OCI-LY3 (cell line): ENCODE data around the gene PEDS1.

Source experiments
- H2AFZ ChIP-seq: fragments of 200-600, 300-600 bp; shearing (Covaris generic); 2 replicates; pipeline ENCODE4 v1.6.0; 2014; ENCODE audit warnings: antibody characterized with exemption, low read depth, low read length
- H3K27ac ChIP-seq: fragments of 200-600, 300-600 bp; sonication (generic); 2 replicates; pipeline ENCODE4 v1.5.1; 2014; ENCODE audit warnings: mild to moderate bottlenecking, low read length, moderate library complexity, mixed read lengths
- H3K27me3 ChIP-seq: fragments of 200-600, 300-600 bp; sonication (generic); 2 replicates; pipeline ENCODE4 v1.6.1; 2014; ENCODE audit warnings: low read depth, low read length, mixed read lengths
- H3K36me3 ChIP-seq: fragments of 200-600, 300-600 bp; sonication (generic); replicated peaks from 2 replicates; pipeline ENCODE3; 2014; ENCODE audit warnings: low read depth, low read length, mixed read lengths
- H3K4me1 ChIP-seq: fragments of 300-600, 200-600 bp; sonication (generic); 2 replicates; pipeline ENCODE4 v1.6.1; 2014; ENCODE audit warnings: low read length, mixed read lengths
- H3K4me2 ChIP-seq: fragments of 200-600, 300-600 bp; sonication (generic); 2 replicates; pipeline ENCODE4 v1.6.1; 2014; ENCODE audit warnings: low read length, mixed read lengths
- H3K4me3 ChIP-seq: fragments of 300-600, 200-600 bp; sonication (generic); 2 replicates; pipeline ENCODE4 v1.5.1; 2014; ENCODE audit warnings: antibody characterized with exemption, mild to moderate bottlenecking, low read length, moderate library complexity
- H3K79me2 ChIP-seq: fragments of 300-600, 200-600 bp; shearing (Covaris generic); 2 replicates; pipeline ENCODE4 v1.6.1; 2014; ENCODE audit warnings: mild to moderate bottlenecking, low read length, mixed read lengths
- H3K9ac ChIP-seq: fragments of 300-600, 200-600 bp; shearing (Covaris generic); 2 replicates; pipeline ENCODE4 v1.6.0; 2014; ENCODE audit warnings: mild to moderate bottlenecking, low read length, moderate library complexity
- H3K9me3 ChIP-seq: fragments of 200-600, 300-600 bp; shearing (Covaris generic); 2 replicates; pipeline ENCODE4 v1.6.1; 2014; ENCODE audit warnings: low read length, mixed read lengths; ENCODE audit not compliant: insufficient read depth
- H4K20me1 ChIP-seq: fragments of 200-600, 300-600 bp; sonication (generic); 2 replicates; pipeline ENCODE4 v1.6.1; 2016; ENCODE audit warnings: low read length, mixed read lengths; ENCODE audit not compliant: insufficient read depth
- CTCF ChIP-seq: fragments of 200-600, 300-600 bp; sonication (generic); IDR thresholded peaks from 2 replicates; pipeline ENCODE4 v1.5.1; 2014; ENCODE audit warnings: antibody characterized with exemption, low read length, low read depth
- EZH2phosphoT487 ChIP-seq: fragments of 200-600 bp; shearing (Covaris generic); IDR thresholded peaks from 2 replicates; pipeline ENCODE4 v1.6.1; 2018; ENCODE audit warnings: antibody characterized with exemption, mixed run types, low read depth

The PEDS1 gene

DNA sequence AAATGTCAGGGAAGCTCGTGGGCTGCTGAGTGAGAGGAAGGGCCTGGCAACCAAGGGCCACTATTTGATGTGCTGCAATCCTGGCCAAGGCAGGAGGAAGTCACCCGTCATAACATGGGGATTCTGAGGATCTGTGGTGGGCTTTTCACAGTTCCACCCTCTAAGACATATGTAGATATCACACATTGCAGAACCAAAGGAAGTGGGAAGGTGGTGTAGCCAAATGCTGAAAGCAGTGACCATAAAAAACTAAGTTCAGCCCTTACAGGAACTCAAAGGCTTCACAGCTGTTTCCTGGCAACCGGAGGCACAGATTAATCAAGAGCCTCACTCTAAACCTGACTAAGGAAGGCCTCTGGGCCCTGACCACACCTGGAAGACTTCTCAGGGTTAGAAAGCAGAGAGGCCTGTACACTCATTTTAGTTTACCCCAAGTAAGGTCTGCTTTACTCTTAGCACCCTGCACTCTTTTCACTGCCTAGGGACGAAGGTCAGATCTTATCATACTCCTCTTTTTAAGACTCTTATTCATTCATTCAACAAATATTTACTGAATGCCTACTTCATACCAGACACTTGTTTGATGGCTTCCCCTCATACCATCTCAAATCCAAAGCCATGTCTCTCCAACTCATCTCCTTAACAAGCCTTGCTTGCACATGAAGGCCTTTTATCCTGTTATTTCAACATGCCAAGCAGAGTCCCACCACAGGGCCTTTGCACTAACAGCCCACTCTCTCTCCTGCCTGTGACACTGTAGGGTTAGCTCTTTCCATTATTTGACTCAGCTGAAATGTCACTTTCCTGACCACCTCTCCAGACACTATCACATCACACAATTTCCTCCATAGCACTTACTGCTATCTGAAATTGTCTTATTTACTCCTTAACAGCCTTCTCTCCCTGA is 43.1 kb downstream of the PEDS1 start:
- Histone ChIP-seq H3K79me2 (peaks cover 92% of the 10 kb centered on the region), H2AFZ (no peak overlapping the region), H4K20me1 (peaks cover 67% of the 10 kb centered on the region), H3K9ac (peak overlapping the region; percentile 95; the same call in 1 of the 2 replicates), H3K9me3 (no peaks in the 10 kb centered on the region), H3K4me3 (peak overlapping the region; percentile 87; the same call in 1 of the 2 replicates), H3K4me2 (peak overlapping the region; percentile 94), H3K27ac (peak overlapping the region; percentile 2), H3K27me3 (no peaks in the 10 kb centered on the region), H3K4me1 (peaks cover 50% of the 10 kb centered on the region), H3K36me3 (peaks cover 38% of the 10 kb centered on the region)
- TF ChIP-seq CTCF = no peak
- no peak for TF ChIP-seq EZH2phosphoT487

DNA sequence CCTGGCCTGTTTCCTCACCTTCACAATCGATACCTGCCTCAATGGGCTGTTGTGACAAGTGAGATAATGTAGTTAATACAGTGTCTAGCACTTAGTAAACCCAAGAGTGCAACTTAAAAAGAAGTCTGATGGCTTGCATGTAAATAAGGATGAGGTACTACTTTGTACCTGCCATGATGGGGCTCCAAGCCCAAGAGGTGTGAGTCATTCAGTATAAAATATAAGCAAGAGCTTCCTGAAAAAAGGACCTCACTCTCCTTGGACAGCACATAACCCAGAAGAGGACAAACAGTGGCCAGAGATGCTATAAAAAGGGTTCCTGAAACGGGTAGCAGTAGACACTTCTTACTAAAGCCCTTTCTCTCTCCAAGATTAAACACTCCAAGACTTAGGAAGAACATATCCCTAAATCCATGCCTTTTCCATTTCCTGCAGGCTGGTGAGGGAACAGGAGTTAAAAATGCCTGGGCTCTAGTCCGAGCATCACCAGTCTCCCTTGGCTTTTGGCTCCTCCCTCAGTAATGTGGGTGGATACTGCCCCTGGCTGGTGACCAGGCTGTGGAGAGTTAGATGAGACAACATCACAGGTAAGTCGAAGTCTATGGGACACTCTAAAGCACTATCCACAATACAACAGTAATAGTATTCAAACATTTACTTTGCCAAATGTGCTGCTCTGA is 44.8 kb downstream of the PEDS1 start:
- Histone ChIP-seq H3K4me2 (no peak overlapping the region), H3K9ac (no peak overlapping the region), H4K20me1 (peaks cover 76% of the 10 kb centered on the region), H3K4me3 (no peak overlapping the region), H2AFZ (no peak overlapping the region), H3K79me2 (peaks cover 100% of the 10 kb centered on the region), H3K9me3 (no peaks in the 10 kb centered on the region), H3K4me1 (peaks cover 37% of the 10 kb centered on the region), H3K27ac (no peak overlapping the region), H3K36me3 (peaks cover 41% of the 10 kb centered on the region), H3K27me3 (no peaks in the 10 kb centered on the region)
- TF ChIP-seq EZH2phosphoT487 (no peak), CTCF (no peak)

- H4K20me1 ChIP-seq = peaks cover 83% of the 10 kb centered on the region
- no peak overlapping the region for H2AFZ ChIP-seq
- no peaks in the 10 kb centered on the region for H3K9me3 ChIP-seq
- no peak overlapping the region for H3K9ac ChIP-seq
- peaks cover 35% of the 10 kb centered on the region for H3K4me1 ChIP-seq
- H3K27ac ChIP-seq = no peak overlapping the region
- no peaks in the 10 kb centered on the region for H3K27me3 ChIP-seq
- TF ChIP-seq EZH2phosphoT487 (no peak), CTCF (no peak)
- peaks cover 44% of the 10 kb centered on the region for H3K36me3 ChIP-seq
- no peak overlapping the region for H3K4me2 ChIP-seq
- no peak overlapping the region for H3K4me3 ChIP-seq
- H3K79me2 ChIP-seq = peaks cover 100% of the 10 kb centered on the region
Measured at GRCh38 chr20:50107796-50108331, 45.7 kb downstream of the PEDS1 start.
